Epithelial cell of esophagus (primary cell): ENCODE measurements around the gene EIF4G3.

Source experiments
- DNase-seq: peaks from one replicate; pipeline ENCODE4 v3.0.0; 2010; ENCODE audit warnings: low read depth
- H3K4me3 ChIP-seq: 2 replicates; pipeline ENCODE4 v1.5.1; 2011; ENCODE audit warnings: mild to moderate bottlenecking, low read length, control low read depth
- CTCF ChIP-seq: IDR thresholded peaks from 2 replicates; pipeline ENCODE4 v1.5.1; 2011; ENCODE audit warnings: low read depth, mild to moderate bottlenecking, low read length, control low read depth, inconsistent platforms; ENCODE audit not compliant: insufficient read depth; ENCODE audit errors: missing control alignments

EIF4G3 gene

GRCh38 chr1:21072721-21073120 is 104.0 kb downstream of the EIF4G3 start:
- H3K4me3 ChIP-seq = no peak overlapping the region
- DNase-seq = peak; percentile 36
- TF ChIP-seq CTCF = no peak

- H3K4me3 ChIP-seq = no peak overlapping the region
- TF ChIP-seq CTCF = no peak
- DNase-seq = no peak
Observed at GRCh38 chr1:21069549-21069948, 107.1 kb downstream of the EIF4G3 start.

- no peak for DNase-seq
- TF ChIP-seq CTCF = no peak
- H3K4me3 ChIP-seq = no peak overlapping the region
Observed at GRCh38 chr1:21068937-21069336, 107.8 kb downstream of the EIF4G3 start.

GRCh38 chr1:21067551-21068227 is 109.0 kb downstream of the EIF4G3 start:
- no peak for TF ChIP-seq CTCF
- no peak overlapping the region for H3K4me3 ChIP-seq
- no peak for DNase-seq

GRCh38 chr1:21066356-21067012 is 110.2 kb downstream of the EIF4G3 start:
- H3K4me3 ChIP-seq = no peak overlapping the region
- DNase-seq = no peak
- no peak for TF ChIP-seq CTCF

GRCh38 chr1:21065851-21066250 is 110.8 kb downstream of the EIF4G3 start:
- no peak for TF ChIP-seq CTCF
- DNase-seq = no peak
- H3K4me3 ChIP-seq = no peak overlapping the region

GRCh38 chr1:21064057-21064456 is 112.6 kb downstream of the EIF4G3 start:
- TF ChIP-seq CTCF = no peak

More at GRCh38 chr1:21064057-21064456, 112.6 kb downstream of the EIF4G3 start:
- DNase-seq = no peak
- no peak overlapping the region for H3K4me3 ChIP-seq
